Suprapubic skin (tissue), 4 donors: Measurements from ENCODE around the gene OGA. TPM values are rescaled to one million over a fixed set of nuclear protein-coding genes. Genes with fewer than 3 reads are reported as not detected.

Experiments used
- DNase-seq, 2 donors: peaks; one replicate each; pipeline ENCODE4 v3.0.0-alpha.2; 2019; ENCODE audit warnings: low spot score in 2 of 2
- H3K27ac ChIP-seq: fragments of 200-600 bp; sonication (generic); one replicate; pipeline ENCODE4 v1.5.1; 2019
- H3K27me3 ChIP-seq: fragments of 200-600 bp; sonication (generic); one replicate; pipeline ENCODE4 v1.5.1; 2019
- H3K36me3 ChIP-seq: fragments of 200-600 bp; sonication (generic); one replicate; pipeline ENCODE4 v1.5.1; 2019
- H3K4me1 ChIP-seq: fragments of 200-600 bp; sonication (generic); one replicate; pipeline ENCODE4 v1.5.1; 2019
- H3K4me3 ChIP-seq: fragments of 200-600 bp; sonication (generic); one replicate; pipeline ENCODE4 v1.5.1; 2019; ENCODE audit warnings: mild to moderate bottlenecking
- H3K9me3 ChIP-seq: fragments of 200-600 bp; sonication (generic); one replicate; pipeline ENCODE4 v1.5.1; 2019
- CTCF ChIP-seq, 2 donors: fragments of 200-600 bp in 1 of 2; fragments of 450-650 bp in 1 of 2; sonication (generic) in 1 of 2; IDR thresholded peaks; one replicate each; pipeline ENCODE4 v1.5.1; 2016 to 2019; ENCODE audit warnings: antibody characterized with exemption in 2 of 2, mild to moderate bottlenecking in 1 of 2, moderate library complexity in 1 of 2
- EP300 ChIP-seq: sonication (generic); formaldehyde crosslinking; IDR thresholded peaks from one replicate; pipeline ENCODE4 v1.6.1; 2017; ENCODE audit warnings: antibody characterized with exemption
- POLR2A ChIP-seq, 2 donors: fragments of 450-650 bp; IDR thresholded peaks; one replicate each; pipeline ENCODE4 v1.6.1; 2017; ENCODE audit warnings: antibody characterized with exemption in 2 of 2, mild to moderate bottlenecking in 2 of 2, moderate library complexity in 2 of 2
- POLR2AphosphoS5 ChIP-seq, 3 donors: sonication (generic); formaldehyde crosslinking; IDR thresholded peaks; one replicate each; pipeline ENCODE4 v1.6.1; 2017; ENCODE audit warnings: antibody characterized with exemption in 3 of 3
- WGBS: methylation state at CpG from one replicate; pipeline ENCODE4 v1.1.5; 2018; 5-methylcytosine and 5-hydroxymethylcytosine counted together
- total RNA-seq, 4 donors: library from RNA; depleted of rRNA; stranded (reverse); fragments of >200 nt; gene quantifications; one replicate each; pipeline ENCODE4 v1.1.0, GENCODE V29; 2016

The OGA gene
- total RNA-seq, 4 donors from 2014 or later, result 90.2 to 423 (median 131) TPM

DNA sequence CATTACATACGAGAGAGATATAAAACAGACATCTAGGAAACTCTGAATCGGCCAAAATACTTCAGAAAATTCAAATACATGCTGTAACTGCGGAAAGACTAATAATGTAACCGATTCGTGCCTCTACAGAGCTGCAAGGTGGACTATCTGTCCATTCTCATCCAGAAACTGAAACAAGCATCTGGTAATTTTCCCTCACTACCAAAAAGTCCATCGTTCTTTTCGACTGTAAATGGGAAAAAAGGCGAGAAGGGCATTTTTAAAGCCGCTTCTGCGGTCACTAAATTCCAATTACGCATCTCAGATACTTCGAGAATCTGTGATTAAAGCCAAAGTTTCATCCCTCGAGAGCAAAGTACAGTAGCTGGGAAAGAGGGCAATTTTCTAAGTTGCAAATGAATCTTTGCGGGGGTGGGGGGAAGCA lies 1.3 kb downstream of the OGA start:
- Histone ChIP-seq H3K27ac (peak overlapping the region; percentile 90), H3K27me3 (no peaks in the 10 kb centered on the region), H3K4me1 (peaks cover 42% of the 10 kb centered on the region), H3K4me3 (peak overlapping the region; percentile 76), H3K36me3 (peaks cover 7% of the 10 kb centered on the region), H3K9me3 (no peaks in the 10 kb centered on the region)
- TF ChIP-seq CTCF (IDR thresholded peaks at IDR 0.05), result no peak
- TF ChIP-seq POLR2AphosphoS5 (IDR thresholded peaks at IDR 0.05), result no peak
- TF ChIP-seq EP300, result no peak
- 1% methylated on average over 14 of the region's 14 CpGs for WGBS
- DNase-seq, result no peak

GRCh38 chr10:101816376-101816775 lies 1.9 kb downstream of the OGA start:
- no peak for DNase-seq
- 2% methylated on average over 5 of the region's 5 CpGs for WGBS
- Histone ChIP-seq H3K9me3 (no peaks in the 10 kb centered on the region), H3K27ac (no peak overlapping the region), H3K4me3 (peak overlapping the region; percentile 76), H3K4me1 (peaks cover 42% of the 10 kb centered on the region), H3K36me3 (peaks cover 8% of the 10 kb centered on the region), H3K27me3 (no peaks in the 10 kb centered on the region)
- TF ChIP-seq POLR2AphosphoS5 (IDR thresholded peaks at IDR 0.05) (no peak), EP300 (no peak), CTCF (IDR thresholded peaks at IDR 0.05) (no peak), POLR2A (IDR thresholded peaks at IDR 0.05) (no peak)

GRCh38 chr10:101814466-101815071 lies 3.7 kb downstream of the OGA start:
- H3K27me3 ChIP-seq, result no peaks in the 10 kb centered on the region
- peak overlapping the region; percentile 76 for H3K4me3 ChIP-seq
- H3K27ac ChIP-seq, result no peak overlapping the region
- no peaks in the 10 kb centered on the region for H3K9me3 ChIP-seq
- no peak for DNase-seq
- WGBS, result 70% methylated on average over 8 of the region's 8 CpGs
- H3K4me1 ChIP-seq, result peaks cover 40% of the 10 kb centered on the region
- H3K36me3 ChIP-seq, result peaks cover 21% of the 10 kb centered on the region
- TF ChIP-seq CTCF (IDR thresholded peaks at IDR 0.05), result no peak
- no peak for TF ChIP-seq POLR2A (IDR thresholded peaks at IDR 0.05)
- TF ChIP-seq EP300, result no peak
- TF ChIP-seq POLR2AphosphoS5 (IDR thresholded peaks at IDR 0.05), result no peak

DNA sequence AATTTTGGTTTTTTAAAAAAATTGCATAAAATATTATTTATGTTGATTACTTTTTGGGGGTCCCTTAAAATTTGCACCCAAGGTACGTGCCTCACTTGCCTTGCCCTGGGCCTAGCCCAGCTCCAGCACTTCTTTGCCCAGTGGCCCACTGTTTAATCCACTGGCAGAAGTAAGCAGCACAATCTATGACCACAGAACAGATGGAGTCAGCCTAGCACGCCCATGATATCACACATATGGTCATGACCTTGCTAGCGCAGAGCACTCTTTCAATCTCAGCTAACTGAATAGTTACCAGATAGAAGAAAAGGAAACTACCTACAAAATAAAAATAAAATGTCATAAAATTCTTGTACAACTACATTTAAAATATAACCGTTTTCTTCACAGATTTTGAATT lies 5.6 kb downstream of the OGA start:
- H3K9me3 ChIP-seq, result no peaks in the 10 kb centered on the region
- H3K4me3 ChIP-seq, result no peak overlapping the region
- peaks cover 39% of the 10 kb centered on the region for H3K36me3 ChIP-seq
- TF ChIP-seq POLR2A (IDR thresholded peaks at IDR 0.05), result no peak
- TF ChIP-seq CTCF (IDR thresholded peaks at IDR 0.05), result no peak
- TF ChIP-seq POLR2AphosphoS5 (IDR thresholded peaks at IDR 0.05), result no peak
- TF ChIP-seq EP300, result no peak
- WGBS, result 79% methylated on average over 4 of the region's 4 CpGs
- H3K4me1 ChIP-seq, result peaks cover 30% of the 10 kb centered on the region
- no peak overlapping the region for H3K27ac ChIP-seq
- no peaks in the 10 kb centered on the region for H3K27me3 ChIP-seq
- DNase-seq, result no peak

GRCh38 chr10:101807158-101807557 lies 11.1 kb downstream of the OGA start:
- peaks cover 88% of the 10 kb centered on the region for H3K36me3 ChIP-seq

More at GRCh38 chr10:101807158-101807557, 11.1 kb downstream of the OGA start:
- TF ChIP-seq POLR2AphosphoS5 (IDR thresholded peaks at IDR 0.05), result no peak
- no peak for TF ChIP-seq CTCF (IDR thresholded peaks at IDR 0.05)
- no peak for TF ChIP-seq POLR2A (IDR thresholded peaks at IDR 0.05)
- TF ChIP-seq EP300, result no peak
- no peak for DNase-seq
- Histone ChIP-seq H3K4me1 (peaks cover 2% of the 10 kb centered on the region), H3K27me3 (no peaks in the 10 kb centered on the region), H3K4me3 (no peak overlapping the region), H3K9me3 (no peaks in the 10 kb centered on the region), H3K27ac (no peak overlapping the region)
- WGBS, result 65% methylated on average over 1 of the region's 1 CpG
